ENCODE results near the gene SNX8. TPM values are rescaled to one million over a fixed set of nuclear protein-coding genes. Genes with fewer than 3 reads are reported as not detected.

Gene SNX8
- total and polyA plus RNA-seq, 4 donors: 8.7 to 20.8 (median 14.8) TPM

- no peak for TF ChIP-seq SP1 (IDR thresholded peaks at IDR 0.05)
- TF ChIP-seq RAD21 (IDR thresholded peaks at IDR 0.05): no peak
- TF ChIP-seq HNF4G (IDR thresholded peaks at IDR 0.05): no peak
- no peak for TF ChIP-seq NR2F2 (IDR thresholded peaks at IDR 0.05)
- 94% methylated on average over 17 of the region's 17 CpGs for WGBS
- DNase-seq (ENCODE audit: low spot score): no peak
- H3K4me1 ChIP-seq (ENCODE audit: control insufficient read depth in 4 of 4, insufficient read depth in 4 of 4, low read length in 3 of 4): no peaks in the 10 kb centered on the region
- H3K4me3 ChIP-seq (ENCODE audit: low read depth in 1 of 3, low read length in 3 of 3): no peak overlapping the region
- H3K36me3 ChIP-seq (ENCODE audit: control insufficient read depth in 4 of 4, insufficient read depth in 3 of 4, low read depth in 1 of 4, low read length in 3 of 4): peaks cover 3 to 47% (median 20%) of the 10 kb centered on the region in 4 donors
- no peaks in the 10 kb centered on the region for H3K27me3 ChIP-seq (ENCODE audit: control insufficient read depth in 4 of 4, insufficient read depth in 4 of 4, low read length in 3 of 4)
- H3K9ac ChIP-seq (ENCODE audit: low read depth in 1 of 2, low read length in 2 of 2): no peak overlapping the region
- H3K9me3 ChIP-seq (ENCODE audit: control insufficient read depth in 4 of 4, low read length in 3 of 4): no peaks in the 10 kb centered on the region
- H3K27ac ChIP-seq (ENCODE audit: low read depth in 1 of 2, low read length in 2 of 2): no peak overlapping the region
Measured at GRCh38 chr7:2220954-2221353, 93.3 kb downstream of the SNX8 start.

DNA sequence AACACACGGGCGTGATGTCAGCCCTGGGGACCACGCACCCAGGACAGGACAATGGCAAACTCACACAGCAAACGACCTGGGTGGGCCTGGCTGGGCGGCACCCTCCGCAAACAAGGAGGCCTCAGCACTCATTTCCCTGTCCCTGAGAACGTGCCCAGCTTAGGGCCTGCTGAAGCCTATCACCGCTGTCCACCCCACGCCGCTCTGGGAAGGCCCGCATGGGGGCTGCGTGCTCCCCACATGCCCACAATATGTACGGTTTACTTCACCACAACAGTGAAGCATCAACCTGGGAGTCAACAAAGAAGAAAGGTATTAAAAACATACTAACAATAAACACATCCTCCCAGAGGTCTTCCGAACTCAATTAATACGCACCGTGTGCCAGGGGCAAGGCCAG is 93.7 kb downstream of the SNX8 start:
- H3K27me3 ChIP-seq (ENCODE audit: control insufficient read depth in 4 of 4, insufficient read depth in 4 of 4, low read length in 3 of 4): no peaks in the 10 kb centered on the region
- H3K4me3 ChIP-seq (ENCODE audit: low read depth in 1 of 3, low read length in 3 of 3): no peak overlapping the region
- 97% methylated on average over 16 of the region's 16 CpGs for WGBS
- no peak overlapping the region for H3K9ac ChIP-seq (ENCODE audit: low read depth in 1 of 2, low read length in 2 of 2)
- no peak overlapping the region for H3K27ac ChIP-seq (ENCODE audit: low read depth in 1 of 2, low read length in 2 of 2)
- DNase-seq (ENCODE audit: low spot score): no peak
- H3K4me1 ChIP-seq (ENCODE audit: control insufficient read depth in 4 of 4, insufficient read depth in 4 of 4, low read length in 3 of 4): no peaks in the 10 kb centered on the region
- H3K36me3 ChIP-seq (ENCODE audit: control insufficient read depth in 4 of 4, insufficient read depth in 3 of 4, low read depth in 1 of 4, low read length in 3 of 4): peaks cover 3 to 49% (median 20%) of the 10 kb centered on the region in 4 donors
- H3K9me3 ChIP-seq (ENCODE audit: control insufficient read depth in 4 of 4, low read length in 3 of 4): no peaks in the 10 kb centered on the region
- TF ChIP-seq CTCF (IDR thresholded peaks at IDR 0.05; ENCODE audit: low read depth, low read length, missing input control) (no peak), JUND (IDR thresholded peaks at IDR 0.05) (no peak), MAX (IDR thresholded peaks at IDR 0.05) (no peak), ZBTB33 (IDR thresholded peaks at IDR 0.05) (no peak), HNF4A (conservative IDR thresholded peaks at IDR 0.05) (no peak), RAD21 (IDR thresholded peaks at IDR 0.05) (no peak), FOXA1 (IDR thresholded peaks at IDR 0.05) (no peak), HNF4G (IDR thresholded peaks at IDR 0.05) (no peak), RXRA (IDR thresholded peaks at IDR 0.05) (no peak), TAF1 (conservative IDR thresholded peaks at IDR 0.05) (no peak), EGR1 (IDR thresholded peaks at IDR 0.05; ENCODE audit: low read depth in 2 of 2) (no peak), SP1 (IDR thresholded peaks at IDR 0.05) (no peak), GABPA (IDR thresholded peaks at IDR 0.05 in 1 of 2, conservative IDR thresholded peaks at IDR 0.05 in 1 of 2) (no peak), FOXA2 (IDR thresholded peaks at IDR 0.05) (no peak), NR2F2 (IDR thresholded peaks at IDR 0.05) (no peak), YY1 (IDR thresholded peaks at IDR 0.05) (no peak)
- TF ChIP-seq, protein P1, sequence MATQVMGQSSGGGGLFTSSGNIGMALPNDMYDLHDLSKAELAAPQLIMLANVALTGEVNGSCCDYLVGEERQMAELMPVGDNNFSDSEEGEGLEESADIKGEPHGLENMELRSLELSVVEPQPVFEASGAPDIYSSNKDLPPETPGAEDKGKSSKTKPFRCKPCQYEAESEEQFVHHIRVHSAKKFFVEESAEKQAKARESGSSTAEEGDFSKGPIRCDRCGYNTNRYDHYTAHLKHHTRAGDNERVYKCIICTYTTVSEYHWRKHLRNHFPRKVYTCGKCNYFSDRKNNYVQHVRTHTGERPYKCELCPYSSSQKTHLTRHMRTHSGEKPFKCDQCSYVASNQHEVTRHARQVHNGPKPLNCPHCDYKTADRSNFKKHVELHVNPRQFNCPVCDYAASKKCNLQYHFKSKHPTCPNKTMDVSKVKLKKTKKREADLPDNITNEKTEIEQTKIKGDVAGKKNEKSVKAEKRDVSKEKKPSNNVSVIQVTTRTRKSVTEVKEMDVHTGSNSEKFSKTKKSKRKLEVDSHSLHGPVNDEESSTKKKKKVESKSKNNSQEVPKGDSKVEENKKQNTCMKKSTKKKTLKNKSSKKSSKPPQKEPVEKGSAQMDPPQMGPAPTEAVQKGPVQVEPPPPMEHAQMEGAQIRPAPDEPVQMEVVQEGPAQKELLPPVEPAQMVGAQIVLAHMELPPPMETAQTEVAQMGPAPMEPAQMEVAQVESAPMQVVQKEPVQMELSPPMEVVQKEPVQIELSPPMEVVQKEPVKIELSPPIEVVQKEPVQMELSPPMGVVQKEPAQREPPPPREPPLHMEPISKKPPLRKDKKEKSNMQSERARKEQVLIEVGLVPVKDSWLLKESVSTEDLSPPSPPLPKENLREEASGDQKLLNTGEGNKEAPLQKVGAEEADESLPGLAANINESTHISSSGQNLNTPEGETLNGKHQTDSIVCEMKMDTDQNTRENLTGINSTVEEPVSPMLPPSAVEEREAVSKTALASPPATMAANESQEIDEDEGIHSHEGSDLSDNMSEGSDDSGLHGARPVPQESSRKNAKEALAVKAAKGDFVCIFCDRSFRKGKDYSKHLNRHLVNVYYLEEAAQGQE (IDR thresholded peaks at IDR 0.05): no peak
- TF ChIP-seq, protein P2, sequence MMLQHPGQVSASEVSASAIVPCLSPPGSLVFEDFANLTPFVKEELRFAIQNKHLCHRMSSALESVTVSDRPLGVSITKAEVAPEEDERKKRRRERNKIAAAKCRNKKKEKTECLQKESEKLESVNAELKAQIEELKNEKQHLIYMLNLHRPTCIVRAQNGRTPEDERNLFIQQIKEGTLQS (IDR thresholded peaks at IDR 0.05): no peak

All from liver (tissue), 9 donors.